Frontal cortex (tissue), 4 donors: ENCODE results near the gene FMNL1. TPM values are rescaled to one million over a fixed set of nuclear protein-coding genes. Genes with fewer than 3 reads are reported as not detected.

ENCODE experiments used
- DNase-seq, 2 donors: peaks; one replicate each; pipeline ENCODE4 v3.0.0; 2012; ENCODE audit warnings: low spot score in 2 of 2
- FAIRE-seq: peaks from 2 replicates; lab custom pipeline; 2012; peaks lifted over from hg19 to GRCh38; lab: Jason Lieb, UNC
- total RNA-seq: library from RNA; depleted of rRNA; stranded (reverse); fragments of >200 nt; gene quantifications from one replicate; pipeline ENCODE4 v1.2.3, GENCODE V29; 2014
- donor health status: control.
- donor health status: control.
- donor health status: control.

Gene FMNL1
- total RNA-seq, 1 donor from 2014 or later = 4.1 TPM

GRCh38 chr17:45294506-45294905, 72.8 kb downstream of the FMNL1 start:
- DNase-seq (no peak), FAIRE-seq (no peak)

- no peak for DNase-seq
Observed at GRCh38 chr17:45296003-45296832, 74.5 kb downstream of the FMNL1 start.

GRCh38 chr17:45296833-45297124, 75.1 kb downstream of the FMNL1 start:
- FAIRE-seq (no peak), DNase-seq (no peak)

More at GRCh38 chr17:45296003-45296832, 74.5 kb downstream of the FMNL1 start:
- FAIRE-seq = no peak

Other genes with a start within 250 kb of the FMNL1 start
- 48.5 TPM for gene DCAKD, start 170.3 kb upstream of the FMNL1 start, total RNA-seq
- gene NMT1, start 160.6 kb upstream of the FMNL1 start, total RNA-seq = 29.3 TPM
- 0.82 TPM for gene PLCD3, start 89.4 kb upstream of the FMNL1 start, total RNA-seq
- gene ACBD4, start 86.2 kb upstream of the FMNL1 start, total RNA-seq = 2.4 TPM
- gene HEXIM1, start 73.4 kb upstream of the FMNL1 start, total RNA-seq = 8.6 TPM
- gene HEXIM2, start 60.0 kb upstream of the FMNL1 start, total RNA-seq = 8.2 TPM
- not detected for gene SPATA32, start 40.2 kb downstream of the FMNL1 start, total RNA-seq
- 0.82 TPM for gene MAP3K14, start 95.1 kb downstream of the FMNL1 start, total RNA-seq
- 1.2 TPM for gene ARHGAP27, start 211.0 kb downstream of the FMNL1 start, total RNA-seq